Measurements from ENCODE around the gene ITSN1. TPM values are rescaled to one million over a fixed set of nuclear protein-coding genes. Genes with fewer than 3 reads are reported as not detected.

The ITSN1 gene
- total and polyA plus RNA-seq, 4 donors = 20.3 to 112 (median 40.2) TPM

DNA sequence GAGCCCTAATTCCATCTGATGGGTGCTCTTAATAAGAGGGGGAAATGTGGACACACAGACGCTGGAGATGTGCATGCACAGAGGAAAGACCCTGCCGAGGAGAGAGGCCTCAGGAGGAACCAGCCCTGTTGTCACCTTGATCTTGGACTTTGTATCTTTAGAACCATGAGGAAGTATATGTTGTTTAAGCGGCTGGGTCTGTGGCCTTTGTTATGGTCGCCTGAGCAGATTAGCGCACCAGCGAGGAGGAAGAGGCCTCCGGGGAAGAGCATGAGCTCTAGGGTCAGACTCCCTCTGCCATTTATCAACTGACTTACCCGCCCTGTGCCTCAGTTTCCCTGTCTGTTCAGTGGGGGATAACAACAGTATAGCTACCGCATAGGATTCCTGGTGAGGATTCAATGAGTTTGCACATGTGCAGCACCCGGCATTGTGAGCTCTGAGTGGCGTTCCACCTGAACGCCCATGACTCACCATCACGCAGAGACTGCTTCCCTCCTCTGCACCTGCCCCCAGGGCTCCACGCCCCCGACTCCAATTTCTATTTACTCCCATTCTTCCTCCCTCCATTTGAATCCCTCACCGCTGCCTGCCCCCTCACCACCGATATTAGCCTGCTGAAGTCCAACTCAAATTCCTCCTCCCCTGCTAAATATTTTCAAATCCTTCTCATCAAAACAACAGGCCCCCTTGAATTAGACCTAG lies 206.1 kb downstream of the ITSN1 start (continued):
- TF ChIP-seq, protein P1, sequence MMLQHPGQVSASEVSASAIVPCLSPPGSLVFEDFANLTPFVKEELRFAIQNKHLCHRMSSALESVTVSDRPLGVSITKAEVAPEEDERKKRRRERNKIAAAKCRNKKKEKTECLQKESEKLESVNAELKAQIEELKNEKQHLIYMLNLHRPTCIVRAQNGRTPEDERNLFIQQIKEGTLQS (IDR thresholded peaks at IDR 0.05) = no peak
- TF ChIP-seq, protein P2, sequence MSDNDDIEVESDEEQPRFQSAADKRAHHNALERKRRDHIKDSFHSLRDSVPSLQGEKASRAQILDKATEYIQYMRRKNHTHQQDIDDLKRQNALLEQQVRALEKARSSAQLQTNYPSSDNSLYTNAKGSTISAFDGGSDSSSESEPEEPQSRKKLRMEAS (IDR thresholded peaks at IDR 0.05) = no peak
- no peak for TF ChIP-seq RAD21 (IDR thresholded peaks at IDR 0.05)
- no peak for TF ChIP-seq FOXA2 (IDR thresholded peaks at IDR 0.05)
- TF ChIP-seq EGR1 (IDR thresholded peaks at IDR 0.05; ENCODE audit: low read depth in 2 of 2) = no peak

DNA sequence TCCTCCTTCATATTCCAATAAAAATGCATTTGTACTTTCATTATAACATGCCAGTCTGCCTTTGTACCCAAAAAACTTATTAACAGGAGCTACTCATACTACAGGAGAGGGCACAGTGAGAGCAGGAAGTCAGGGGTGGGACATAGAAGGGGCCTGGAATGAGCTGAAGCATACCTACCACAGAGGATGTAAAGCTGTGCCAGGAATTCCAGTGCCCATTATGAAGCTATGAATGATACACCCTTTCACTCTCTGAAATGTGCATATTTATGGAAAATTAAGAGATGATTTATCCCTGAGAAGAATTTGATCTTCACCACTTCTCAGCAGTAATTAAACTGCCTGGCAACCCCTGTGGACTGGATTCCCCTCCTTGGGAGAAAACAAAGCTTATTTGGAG lies 207.5 kb downstream of the ITSN1 start:
- TF ChIP-seq, protein P3, sequence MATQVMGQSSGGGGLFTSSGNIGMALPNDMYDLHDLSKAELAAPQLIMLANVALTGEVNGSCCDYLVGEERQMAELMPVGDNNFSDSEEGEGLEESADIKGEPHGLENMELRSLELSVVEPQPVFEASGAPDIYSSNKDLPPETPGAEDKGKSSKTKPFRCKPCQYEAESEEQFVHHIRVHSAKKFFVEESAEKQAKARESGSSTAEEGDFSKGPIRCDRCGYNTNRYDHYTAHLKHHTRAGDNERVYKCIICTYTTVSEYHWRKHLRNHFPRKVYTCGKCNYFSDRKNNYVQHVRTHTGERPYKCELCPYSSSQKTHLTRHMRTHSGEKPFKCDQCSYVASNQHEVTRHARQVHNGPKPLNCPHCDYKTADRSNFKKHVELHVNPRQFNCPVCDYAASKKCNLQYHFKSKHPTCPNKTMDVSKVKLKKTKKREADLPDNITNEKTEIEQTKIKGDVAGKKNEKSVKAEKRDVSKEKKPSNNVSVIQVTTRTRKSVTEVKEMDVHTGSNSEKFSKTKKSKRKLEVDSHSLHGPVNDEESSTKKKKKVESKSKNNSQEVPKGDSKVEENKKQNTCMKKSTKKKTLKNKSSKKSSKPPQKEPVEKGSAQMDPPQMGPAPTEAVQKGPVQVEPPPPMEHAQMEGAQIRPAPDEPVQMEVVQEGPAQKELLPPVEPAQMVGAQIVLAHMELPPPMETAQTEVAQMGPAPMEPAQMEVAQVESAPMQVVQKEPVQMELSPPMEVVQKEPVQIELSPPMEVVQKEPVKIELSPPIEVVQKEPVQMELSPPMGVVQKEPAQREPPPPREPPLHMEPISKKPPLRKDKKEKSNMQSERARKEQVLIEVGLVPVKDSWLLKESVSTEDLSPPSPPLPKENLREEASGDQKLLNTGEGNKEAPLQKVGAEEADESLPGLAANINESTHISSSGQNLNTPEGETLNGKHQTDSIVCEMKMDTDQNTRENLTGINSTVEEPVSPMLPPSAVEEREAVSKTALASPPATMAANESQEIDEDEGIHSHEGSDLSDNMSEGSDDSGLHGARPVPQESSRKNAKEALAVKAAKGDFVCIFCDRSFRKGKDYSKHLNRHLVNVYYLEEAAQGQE (IDR thresholded peaks at IDR 0.05) = no peak
- TF ChIP-seq FOXA1 (IDR thresholded peaks at IDR 0.05) (no peak), JUND (IDR thresholded peaks at IDR 0.05) (no peak), RXRA (IDR thresholded peaks at IDR 0.05) (no peak)
- TF ChIP-seq, protein P4, sequence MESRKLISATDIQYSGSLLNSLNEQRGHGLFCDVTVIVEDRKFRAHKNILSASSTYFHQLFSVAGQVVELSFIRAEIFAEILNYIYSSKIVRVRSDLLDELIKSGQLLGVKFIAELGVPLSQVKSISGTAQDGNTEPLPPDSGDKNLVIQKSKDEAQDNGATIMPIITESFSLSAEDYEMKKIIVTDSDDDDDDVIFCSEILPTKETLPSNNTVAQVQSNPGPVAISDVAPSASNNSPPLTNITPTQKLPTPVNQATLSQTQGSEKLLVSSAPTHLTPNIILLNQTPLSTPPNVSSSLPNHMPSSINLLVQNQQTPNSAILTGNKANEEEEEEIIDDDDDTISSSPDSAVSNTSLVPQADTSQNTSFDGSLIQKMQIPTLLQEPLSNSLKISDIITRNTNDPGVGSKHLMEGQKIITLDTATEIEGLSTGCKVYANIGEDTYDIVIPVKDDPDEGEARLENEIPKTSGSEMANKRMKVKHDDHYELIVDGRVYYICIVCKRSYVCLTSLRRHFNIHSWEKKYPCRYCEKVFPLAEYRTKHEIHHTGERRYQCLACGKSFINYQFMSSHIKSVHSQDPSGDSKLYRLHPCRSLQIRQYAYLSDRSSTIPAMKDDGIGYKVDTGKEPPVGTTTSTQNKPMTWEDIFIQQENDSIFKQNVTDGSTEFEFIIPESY (IDR thresholded peaks at IDR 0.05) = no peak
- H3K9ac ChIP-seq (ENCODE audit: low read depth in 1 of 2, low read length in 2 of 2) = no peak overlapping the region
- no peak for DNase-seq (ENCODE audit: low spot score)
- H3K4me3 ChIP-seq (ENCODE audit: low read depth in 1 of 3, low read length in 3 of 3) = no peak overlapping the region
- H3K27me3 ChIP-seq (ENCODE audit: control insufficient read depth in 4 of 4, insufficient read depth in 4 of 4, low read length in 3 of 4) = no peaks in the 10 kb centered on the region
- no peaks in the 10 kb centered on the region for H3K9me3 ChIP-seq (ENCODE audit: control insufficient read depth in 4 of 4, low read length in 3 of 4)
- H3K4me1 ChIP-seq (ENCODE audit: control insufficient read depth in 4 of 4, insufficient read depth in 4 of 4, low read length in 3 of 4) = no peaks in the 10 kb centered on the region
- H3K27ac ChIP-seq (ENCODE audit: low read depth in 1 of 2, low read length in 2 of 2) = no peak overlapping the region
- no peaks in the 10 kb centered on the region for H3K36me3 ChIP-seq (ENCODE audit: control insufficient read depth in 4 of 4, insufficient read depth in 3 of 4, low read depth in 1 of 4, low read length in 3 of 4)

DNA sequence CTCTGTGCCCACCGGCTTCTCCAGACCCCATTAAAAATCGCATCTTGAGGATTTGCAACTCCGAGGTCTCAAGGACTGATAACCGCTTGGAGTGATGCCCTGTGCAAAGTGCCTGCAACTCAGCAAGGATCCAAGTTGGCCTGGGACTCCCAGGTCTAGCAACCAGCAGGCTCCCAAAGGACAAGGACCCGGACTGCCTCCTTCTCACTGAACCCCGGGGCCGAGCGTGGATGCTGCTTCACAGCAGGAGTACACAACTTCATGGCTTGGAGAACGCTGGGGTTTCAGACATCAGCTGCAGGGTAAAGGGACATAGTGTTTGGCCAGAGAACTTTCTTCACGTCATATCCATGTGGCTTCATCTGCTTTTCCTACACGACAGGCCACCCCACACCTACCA lies 208.1 kb downstream of the ITSN1 start:
- Histone ChIP-seq H3K9ac (ENCODE audit: low read depth in 1 of 2, low read length in 2 of 2) (no peak overlapping the region), H3K9me3 (ENCODE audit: control insufficient read depth in 4 of 4, low read length in 3 of 4) (no peaks in the 10 kb centered on the region), H3K36me3 (ENCODE audit: control insufficient read depth in 4 of 4, insufficient read depth in 3 of 4, low read depth in 1 of 4, low read length in 3 of 4) (no peaks in the 10 kb centered on the region), H3K4me1 (ENCODE audit: control insufficient read depth in 4 of 4, insufficient read depth in 4 of 4, low read length in 3 of 4) (no peaks in the 10 kb centered on the region), H3K27me3 (ENCODE audit: control insufficient read depth in 4 of 4, insufficient read depth in 4 of 4, low read length in 3 of 4) (no peaks in the 10 kb centered on the region), H3K27ac (ENCODE audit: low read depth in 1 of 2, low read length in 2 of 2) (no peak overlapping the region), H3K4me3 (ENCODE audit: low read depth in 1 of 3, low read length in 3 of 3) (no peak overlapping the region)
- no peak for DNase-seq (ENCODE audit: low spot score)
- TF ChIP-seq YY1 (IDR thresholded peaks at IDR 0.05) (no peak), FOXA1 (IDR thresholded peaks at IDR 0.05) (no peak), EGR1 (IDR thresholded peaks at IDR 0.05; ENCODE audit: low read depth in 2 of 2) (no peak), GABPA (IDR thresholded peaks at IDR 0.05 in 1 of 2, conservative IDR thresholded peaks at IDR 0.05 in 1 of 2) (no peak), HNF4A (conservative IDR thresholded peaks at IDR 0.05) (no peak)
- TF ChIP-seq, protein P4 (IDR thresholded peaks at IDR 0.05) = no peak
- TF ChIP-seq, protein P1 (IDR thresholded peaks at IDR 0.05) = no peak
- WGBS = 94% methylated on average over 11 of the region's 11 CpGs

All from liver (tissue), 9 donors.